Activated naive CD8-positive, alpha-beta T cell (primary cell): Measurements from ENCODE around the gene MEGF11.
A peak's percentile ranks its signal among the peaks of the same experiment; 100 is the strongest.
"Not testable (repeated sequence)": the region's sequence is repeated elsewhere in the genome, so short reads cannot be mapped to it uniquely, and the experiment has no call there.

Source experiments
- H3K27ac Mint-ChIP-seq: one replicate; pipeline ENCODE4 v1.8.0; 2021; ENCODE audit warnings: mixed read lengths
- H3K27me3 Mint-ChIP-seq: one replicate; pipeline ENCODE4 v1.8.0; 2021; ENCODE audit warnings: mixed read lengths
- H3K36me3 Mint-ChIP-seq: one replicate; pipeline ENCODE4 v1.8.0; 2021; ENCODE audit warnings: mixed read lengths
- H3K4me1 Mint-ChIP-seq: one replicate; pipeline ENCODE4 v1.8.0; 2021; ENCODE audit warnings: low read depth, mixed read lengths
- H3K4me3 Mint-ChIP-seq: one replicate; pipeline ENCODE4 v1.8.0; 2021; ENCODE audit warnings: mild to moderate bottlenecking, mixed read lengths
- H3K9me3 Mint-ChIP-seq: one replicate; pipeline ENCODE4 v1.8.0; 2021; ENCODE audit warnings: low read depth, mixed read lengths

Gene MEGF11

GRCh38 chr15:65887565-65887964, 366.0 kb downstream of the MEGF11 start:
- Mint-ChIP-seq H3K9me3 (no peaks in the 10 kb centered on the region), H3K27ac (peak overlapping the region; percentile 85), H3K4me1 (peaks cover 74% of the 10 kb centered on the region), H3K4me3 (peak overlapping the region; percentile 66), H3K27me3 (no peaks in the 10 kb centered on the region), H3K36me3 (peaks cover 21% of the 10 kb centered on the region)

- H3K9me3 Mint-ChIP-seq = no peaks in the 10 kb centered on the region
- no peak overlapping the region for H3K4me3 Mint-ChIP-seq
- H3K27ac Mint-ChIP-seq = no peak overlapping the region
- peaks cover 81% of the 10 kb centered on the region for H3K4me1 Mint-ChIP-seq
- no peaks in the 10 kb centered on the region for H3K27me3 Mint-ChIP-seq
- H3K36me3 Mint-ChIP-seq = peaks cover 16% of the 10 kb centered on the region
These were observed 367.8 kb downstream of the MEGF11 start for GRCh38 chr15:65885668-65886218.

- Mint-ChIP-seq H3K9me3 (no peaks in the 10 kb centered on the region), H3K36me3 (peaks cover 18% of the 10 kb centered on the region), H3K4me1 (peaks cover 80% of the 10 kb centered on the region)
These were observed 369.0 kb downstream of the MEGF11 start for GRCh38 chr15:65884511-65884910.

GRCh38 chr15:65883571-65883970, 370.0 kb downstream of the MEGF11 start:
- no peaks in the 10 kb centered on the region for H3K27me3 Mint-ChIP-seq
- no peaks in the 10 kb centered on the region for H3K9me3 Mint-ChIP-seq
- no peak overlapping the region for H3K4me3 Mint-ChIP-seq
- H3K36me3 Mint-ChIP-seq = peaks cover 20% of the 10 kb centered on the region
- peak overlapping the region; percentile 46 for H3K27ac Mint-ChIP-seq
- peaks cover 70% of the 10 kb centered on the region for H3K4me1 Mint-ChIP-seq

More at GRCh38 chr15:65884511-65884910, 369.0 kb downstream of the MEGF11 start:
- Mint-ChIP-seq H3K27ac (no peak overlapping the region), H3K27me3 (no peaks in the 10 kb centered on the region), H3K4me3 (peak overlapping the region; percentile 20)

DNA sequence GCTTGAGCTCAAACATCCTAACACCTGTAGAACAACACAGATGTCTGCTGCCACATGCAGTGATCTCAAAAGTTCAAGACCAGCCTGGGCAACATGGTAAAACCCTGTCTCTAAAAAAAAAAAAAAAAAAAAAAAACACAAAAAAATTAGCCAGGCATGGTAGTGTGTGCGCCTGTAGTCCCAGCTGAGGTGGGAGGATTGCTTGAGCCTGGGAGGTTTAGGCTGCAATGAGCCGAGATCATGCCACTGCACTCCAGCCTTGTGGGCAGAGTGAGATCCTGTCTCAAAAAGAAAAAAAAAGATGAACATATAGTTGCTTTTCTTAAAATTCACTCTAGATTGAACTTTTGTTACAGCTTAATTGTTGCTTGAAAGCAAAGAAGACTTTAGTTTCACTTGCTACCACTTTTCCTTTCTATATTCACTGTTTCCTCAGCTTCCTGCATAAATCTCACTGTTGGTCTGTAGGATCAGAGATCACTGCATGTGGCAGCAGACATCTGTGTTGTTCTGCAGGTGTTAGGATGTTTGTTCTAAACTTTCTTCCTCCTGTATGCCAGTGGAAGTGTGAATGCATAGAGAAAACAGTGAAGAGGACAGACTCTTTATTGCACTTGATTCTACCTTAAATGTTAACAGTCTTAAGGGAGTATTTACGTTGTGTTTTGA, 371.6 kb downstream of the MEGF11 start:
- Mint-ChIP-seq H3K9me3 (no peaks in the 10 kb centered on the region), H3K4me3 (peak overlapping the region; percentile 49), H3K27ac (peak overlapping the region; percentile 50), H3K27me3 (no peaks in the 10 kb centered on the region), H3K4me1 (peaks cover 60% of the 10 kb centered on the region), H3K36me3 (peaks cover 14% of the 10 kb centered on the region)

DNA sequence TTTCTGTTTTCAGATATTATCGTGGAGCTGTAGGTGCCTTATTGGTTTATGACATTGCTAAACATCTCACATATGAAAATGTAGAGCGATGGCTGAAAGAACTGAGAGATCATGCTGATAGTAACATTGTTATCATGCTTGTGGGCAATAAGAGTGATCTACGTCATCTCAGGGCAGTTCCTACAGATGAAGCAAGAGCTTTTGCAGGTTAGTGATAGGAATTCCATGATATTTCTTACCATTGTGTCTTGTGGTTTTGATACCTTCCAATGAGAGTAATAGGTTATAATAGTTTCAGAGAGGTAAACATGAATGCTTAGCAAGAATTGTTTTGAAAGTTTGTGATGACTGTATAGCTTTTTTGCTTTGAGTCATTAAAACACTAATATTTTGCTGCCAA, 375.8 kb downstream of the MEGF11 start:
- Mint-ChIP-seq H3K4me3 (no peak overlapping the region), H3K27me3 (no peaks in the 10 kb centered on the region), H3K36me3 (peaks cover 11% of the 10 kb centered on the region), H3K9me3 (no peaks in the 10 kb centered on the region), H3K4me1 (peaks cover 45% of the 10 kb centered on the region), H3K27ac (no peak overlapping the region)

- no peaks in the 10 kb centered on the region for H3K9me3 Mint-ChIP-seq
- H3K27ac Mint-ChIP-seq = no peak overlapping the region
- H3K27me3 Mint-ChIP-seq = no peaks in the 10 kb centered on the region
- H3K36me3 Mint-ChIP-seq = peaks cover 9% of the 10 kb centered on the region
- peaks cover 43% of the 10 kb centered on the region for H3K4me1 Mint-ChIP-seq
- no peak overlapping the region for H3K4me3 Mint-ChIP-seq
These were observed 378.1 kb downstream of the MEGF11 start for GRCh38 chr15:65875458-65875857.

DNA sequence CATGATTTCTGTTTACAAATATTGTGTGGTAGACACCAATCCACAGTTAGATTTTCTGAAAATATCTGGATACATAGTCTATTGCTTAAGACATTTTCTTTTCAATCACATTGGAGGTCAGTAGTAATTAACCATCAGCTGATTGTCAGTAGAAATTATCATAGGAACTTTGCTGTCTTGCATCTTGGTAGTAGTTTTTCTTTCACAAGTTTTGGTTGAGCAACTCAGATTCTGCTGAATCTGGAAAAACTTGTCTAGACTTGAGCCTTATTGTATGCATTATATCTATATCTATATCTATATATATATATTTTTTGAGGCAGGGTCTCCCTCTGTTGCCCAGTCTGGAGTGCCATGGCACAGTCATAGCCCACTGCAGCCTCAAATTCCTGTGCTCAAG, 380.3 kb downstream of the MEGF11 start:
- Mint-ChIP-seq H3K27ac (no peak overlapping the region), H3K36me3 (peaks cover 4% of the 10 kb centered on the region), H3K4me1 (peaks cover 49% of the 10 kb centered on the region), H3K9me3 (no peaks in the 10 kb centered on the region), H3K27me3 (no peaks in the 10 kb centered on the region), H3K4me3 (no peak overlapping the region)

- H3K9me3 Mint-ChIP-seq, H3K27me3 Mint-ChIP-seq, H3K36me3 Mint-ChIP-seq: not testable (repeated sequence)
- Mint-ChIP-seq H3K4me3 (peak overlapping the region; percentile 15), H3K27ac (peak overlapping the region; percentile 54), H3K4me1 (peaks cover 46% of the 10 kb centered on the region)
These were observed 381.0 kb downstream of the MEGF11 start for GRCh38 chr15:65872596-65872995.

GRCh38 chr15:65871886-65872285, 381.7 kb downstream of the MEGF11 start:
- H3K27ac Mint-ChIP-seq, H3K9me3 Mint-ChIP-seq, H3K4me3 Mint-ChIP-seq, H3K27me3 Mint-ChIP-seq, H3K36me3 Mint-ChIP-seq: not testable (repeated sequence)
- peaks cover 43% of the 10 kb centered on the region for H3K4me1 Mint-ChIP-seq

DNA sequence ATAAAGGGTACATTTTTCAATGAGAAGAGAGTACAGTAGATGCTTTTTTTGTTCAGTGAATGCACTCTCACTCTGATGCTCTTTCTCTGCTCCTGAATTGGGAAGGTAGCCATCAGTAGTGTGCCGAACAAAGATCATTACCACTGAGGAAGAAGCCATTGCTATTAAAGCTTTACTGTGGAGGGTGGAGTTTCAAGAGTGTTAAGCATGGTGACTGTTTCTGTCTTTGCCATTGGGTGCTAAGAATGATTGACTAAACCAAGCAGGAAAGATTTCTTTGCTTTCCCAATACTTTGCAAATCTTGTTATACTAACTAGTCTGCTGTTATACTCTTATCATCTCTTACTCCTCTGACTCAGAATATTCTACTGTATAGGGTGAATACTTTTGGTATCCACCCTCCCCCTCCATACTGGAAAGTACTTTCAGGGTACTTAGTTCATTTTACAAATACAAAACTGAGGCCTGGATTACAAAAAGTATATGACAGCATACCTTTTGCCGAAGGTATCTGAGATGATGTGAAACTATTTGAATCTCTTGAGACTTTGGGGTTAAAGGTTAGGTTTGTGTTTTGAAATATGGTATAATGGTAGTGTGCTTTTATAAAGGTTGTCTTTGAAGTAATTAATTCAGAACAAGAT, 382.5 kb downstream of the MEGF11 start:
- Mint-ChIP-seq H3K9me3 (no peaks in the 10 kb centered on the region), H3K36me3 (no peaks in the 10 kb centered on the region), H3K4me1 (peaks cover 43% of the 10 kb centered on the region), H3K4me3 (peak overlapping the region; percentile 98), H3K27ac (peak overlapping the region; percentile 97), H3K27me3 (no peaks in the 10 kb centered on the region)

DNA sequence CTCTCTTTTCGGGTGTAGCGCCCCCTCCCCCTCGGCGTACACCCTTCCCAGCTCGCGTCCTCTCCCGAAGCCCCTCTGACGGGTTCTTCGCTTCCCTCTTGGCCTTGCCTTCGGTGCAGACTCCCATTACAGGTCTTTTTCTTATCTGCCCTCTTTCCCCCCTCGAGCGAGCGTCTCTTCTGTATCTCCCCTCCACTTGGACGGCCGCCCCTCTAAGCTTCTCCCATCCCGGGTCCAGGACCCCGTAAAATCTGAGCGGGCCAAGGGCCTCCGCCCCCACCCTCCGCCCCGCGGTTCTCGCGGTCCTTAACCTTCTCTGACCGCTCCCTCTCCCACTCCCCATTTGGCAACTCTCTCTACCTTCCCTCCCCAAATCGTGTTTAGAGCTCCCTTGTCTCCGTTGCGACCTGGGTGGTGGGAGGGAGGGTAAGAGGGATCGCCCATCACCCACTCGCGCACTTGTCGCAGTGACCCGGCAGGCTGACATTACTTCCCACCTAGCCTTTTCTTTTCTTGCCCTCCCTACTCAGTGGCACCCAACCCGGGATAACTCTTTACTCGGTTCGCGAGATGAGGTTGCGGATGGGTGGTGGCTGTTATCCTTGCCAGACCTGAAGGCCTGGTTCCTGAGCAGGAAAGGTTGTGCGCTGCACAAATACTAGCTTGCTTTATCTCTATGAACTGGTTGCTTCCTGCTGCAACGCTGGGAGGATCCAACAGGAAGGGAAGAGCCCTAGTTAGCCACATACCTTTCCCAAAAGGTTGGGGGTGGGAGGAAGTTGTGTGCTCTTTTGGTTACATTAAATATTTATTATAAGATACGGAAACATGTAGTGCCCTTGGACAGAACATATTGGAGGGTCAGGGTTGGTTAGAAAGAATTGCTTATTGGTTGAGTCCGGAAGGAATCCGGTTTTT, 383.3 kb downstream of the MEGF11 start:
- peak overlapping the region; percentile 97 for H3K27ac Mint-ChIP-seq
- H3K36me3 Mint-ChIP-seq = no peaks in the 10 kb centered on the region
- H3K4me1 Mint-ChIP-seq = peaks cover 35% of the 10 kb centered on the region
- no peaks in the 10 kb centered on the region for H3K9me3 Mint-ChIP-seq
- H3K27me3 Mint-ChIP-seq = no peaks in the 10 kb centered on the region
- peak overlapping the region; percentile 98 for H3K4me3 Mint-ChIP-seq

DNA sequence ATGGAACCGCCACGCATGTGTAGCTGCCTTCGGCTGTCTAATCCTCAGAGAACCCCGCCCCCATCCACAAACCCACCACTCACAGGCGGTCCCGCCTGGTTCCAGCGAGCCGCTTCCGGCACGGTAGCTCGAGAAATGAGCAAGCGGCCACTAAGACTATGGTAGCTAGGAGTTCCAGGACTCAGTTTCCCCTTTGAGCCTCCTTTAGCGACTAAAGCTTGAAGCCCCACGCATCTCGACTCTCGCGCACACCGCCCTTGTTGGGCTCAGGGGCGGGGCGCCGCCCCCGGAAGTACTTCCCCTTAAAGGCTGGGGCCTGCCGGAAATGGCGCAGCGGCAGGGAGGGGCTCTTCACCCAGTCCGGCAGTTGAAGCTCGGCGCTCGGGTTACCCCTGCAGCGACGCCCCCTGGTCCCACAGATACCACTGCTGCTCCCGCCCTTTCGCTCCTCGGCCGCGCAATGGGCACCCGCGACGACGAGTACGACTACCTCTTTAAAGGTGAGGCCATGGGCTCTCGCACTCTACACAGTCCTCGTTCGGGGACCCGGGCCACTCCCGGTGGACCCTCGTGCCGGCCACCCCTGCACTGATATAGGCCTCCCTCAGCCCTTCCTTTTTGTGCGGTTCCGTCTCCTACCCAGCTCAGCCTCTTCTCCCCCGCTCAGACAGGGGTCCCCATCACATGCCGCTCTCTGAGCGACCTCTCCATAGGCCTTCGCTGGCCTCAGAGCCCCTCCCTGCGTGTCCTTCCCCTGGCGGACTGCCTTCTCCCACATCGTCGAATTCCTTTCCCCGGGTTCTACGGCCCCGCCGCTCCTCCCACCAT, 384.2 kb downstream of the MEGF11 start, which contains the start of gene RAB11A:
Gene RAB11A, plus strand, starts transcription at position 366 of the 828 bp plus-strand sequence. Its CDS starts 95 bp downstream, at position 461.
- no peaks in the 10 kb centered on the region for H3K27me3 Mint-ChIP-seq
- no peaks in the 10 kb centered on the region for H3K36me3 Mint-ChIP-seq
- H3K9me3 Mint-ChIP-seq = no peaks in the 10 kb centered on the region
- peaks cover 33% of the 10 kb centered on the region for H3K4me1 Mint-ChIP-seq
- H3K4me3 Mint-ChIP-seq = peak within 1 kb of the TSS; percentile 98
- peak within 1 kb of the TSS; percentile 97 for H3K27ac Mint-ChIP-seq

DNA sequence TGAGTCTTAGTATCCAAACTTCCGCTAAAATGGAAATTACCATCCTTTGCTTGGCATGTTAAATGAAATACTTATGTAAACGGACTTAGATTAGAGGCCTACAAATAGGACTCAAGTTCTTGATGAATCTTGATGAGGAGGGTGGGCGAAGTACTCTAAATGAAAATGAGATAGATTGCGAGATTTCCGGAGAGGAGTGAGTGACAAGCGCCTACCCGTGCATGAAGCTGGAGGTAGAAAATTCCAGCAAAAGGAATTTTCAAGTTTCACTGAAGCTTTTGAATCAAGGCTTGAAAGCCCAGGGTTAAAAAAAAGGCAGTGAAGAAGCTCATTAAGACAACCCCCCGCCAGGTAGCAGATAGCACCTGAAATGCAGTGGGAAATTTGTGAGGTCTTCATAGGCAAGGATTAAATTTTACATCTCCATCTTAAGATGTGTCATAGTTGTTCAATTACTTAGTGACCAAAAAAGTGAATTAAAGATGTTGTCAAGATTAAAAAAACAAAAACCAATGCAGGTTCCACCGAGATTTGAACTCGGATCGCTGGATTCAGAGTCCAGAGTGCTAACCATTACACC, 384.9 kb downstream of the MEGF11 start:
- peaks cover 31% of the 10 kb centered on the region for H3K4me1 Mint-ChIP-seq

More for the DNA sequence above, 384.9 kb downstream of the MEGF11 start:
- H3K27me3 Mint-ChIP-seq = no peaks in the 10 kb centered on the region
- H3K4me3 Mint-ChIP-seq = peak overlapping the region; percentile 98
- H3K9me3 Mint-ChIP-seq = no peaks in the 10 kb centered on the region
- peak overlapping the region; percentile 97 for H3K27ac Mint-ChIP-seq
- H3K36me3 Mint-ChIP-seq = no peaks in the 10 kb centered on the region
